Caco-2 (cell line): ENCODE results near the gene MYLK4. TPM values are rescaled to one million over a fixed set of nuclear protein-coding genes. Genes with fewer than 3 reads are reported as not detected.
A peak's percentile ranks its signal among the peaks of the same experiment; 100 is the strongest.

ENCODE experiments used
- BruUV-seq: library from RNA; stranded (reverse); fragments of 400-500 nt; replicated peaks from 2 replicates; lab custom pipeline; 2021; lab: Mats Ljungman, UMichigan
- CTCF ChIA-PET: fragments of 300-600 bp; sonication (Branson Sonifier 250); formaldehyde crosslinking; loops from one replicate; lab custom pipeline; 2022; ENCODE audit warnings: antibody characterized with exemption; lab: Charles Lee
- POLR2A ChIA-PET: fragments of 300-600 bp; sonication (Branson Sonifier 250); formaldehyde crosslinking; loops from one replicate; lab custom pipeline; 2022; ENCODE audit warnings: antibody characterized with exemption; lab: Charles Lee
- DNase-seq, 2 experiments: peaks; one replicate each; pipeline versions ENCODE4 v3.0.0 to v3.0.0-alpha.2; 2020 to 2022
- H3K27me3 ChIP-seq: replicated peaks from 2 replicates; pipeline ENCODE4 v1.6.0; 2011; ENCODE audit warnings: low read length; ENCODE audit not compliant: control insufficient read depth, insufficient read depth
- H3K36me3 ChIP-seq: 2 replicates; pipeline ENCODE4 v1.5.1; 2011; ENCODE audit warnings: low read length; ENCODE audit not compliant: control insufficient read depth, insufficient read depth
- H3K4me1 ChIP-seq: fragments of 250-450 bp; sonication (Bioruptor Pico); 2 replicates; pipeline ENCODE4 v1.5.1; 2020; ENCODE audit warnings: mild to moderate bottlenecking
- H3K4me3 ChIP-seq: 2 replicates; pipeline ENCODE4 v1.5.1; 2011; ENCODE audit warnings: low read depth, mild to moderate bottlenecking, control low read depth, low read length
- H3K9me3 ChIP-seq: fragments of 250-450 bp; sonication (Bioruptor Pico); 2 replicates; pipeline ENCODE4 v1.5.1; 2020; ENCODE audit warnings: mild to moderate bottlenecking, moderate library complexity
- H3K27ac Mint-ChIP-seq: one replicate; pipeline ENCODE4 v1.8.0; 2022; ENCODE audit warnings: mixed read lengths; ENCODE audit not compliant: unreplicated experiment
- H3K27me3 Mint-ChIP-seq: one replicate; pipeline ENCODE4 v1.8.0; 2022; ENCODE audit warnings: mixed read lengths; ENCODE audit not compliant: insufficient read depth, unreplicated experiment
- H3K36me3 Mint-ChIP-seq: one replicate; pipeline ENCODE4 v1.8.0; 2022; ENCODE audit warnings: mild to moderate bottlenecking, mixed read lengths; ENCODE audit not compliant: insufficient read depth, unreplicated experiment
- H3K4me1 Mint-ChIP-seq: one replicate; pipeline ENCODE4 v1.8.0; 2022; ENCODE audit warnings: low read depth, mixed read lengths; ENCODE audit not compliant: unreplicated experiment
- H3K4me3 Mint-ChIP-seq: one replicate; pipeline ENCODE4 v1.8.0; 2022; ENCODE audit warnings: mild to moderate bottlenecking, moderate library complexity, mixed read lengths; ENCODE audit not compliant: unreplicated experiment
- H3K9me3 Mint-ChIP-seq: one replicate; pipeline ENCODE4 v1.8.0; 2022; ENCODE audit warnings: mixed read lengths; ENCODE audit not compliant: unreplicated experiment
- CTCF ChIP-seq, 2 experiments: fragments of 200-600 bp in 1 of 2; IDR thresholded peaks; 1 replicate in 1 of 2; 2 replicates in 1 of 2; pipeline versions ENCODE4 v1.5.1 to v1.8.0; 2011 to 2022; ENCODE audit warnings: antibody characterized with exemption in 1 of 2, control low read depth in 1 of 2, inconsistent platforms in 1 of 2, low read depth in 1 of 2, low read length in 1 of 2, mild to moderate bottlenecking in 1 of 2, moderate library complexity in 1 of 2; ENCODE audit not compliant: insufficient read depth in 1 of 2, severe bottlenecking in 1 of 2, unreplicated experiment in 1 of 2
- intact Hi-C: fragments of 100-400 bp; cut with micrococcal nuclease; formaldehyde crosslinking; loops from one replicate; pipeline ENCODE4 v1.10.0; 2022; ENCODE audit not compliant: unreplicated experiment
- total RNA-seq: library from RNA; stranded (reverse); gene quantifications from 2 replicates; pipeline ENCODE4 v1.2.3, GENCODE V29; 2022

Gene MYLK4
- total RNA-seq, 1 experiment from 2014 or later = 0.75 TPM

GRCh38 chr6:2715737-2716136 lies 35.0 kb downstream of the MYLK4 start:
- Mint-ChIP-seq H3K4me3 (no peak overlapping the region), H3K9me3 (peaks cover 13% of the 10 kb centered on the region), H3K4me1 (no peaks in the 10 kb centered on the region), H3K36me3 (no peaks in the 10 kb centered on the region), H3K27ac (no peak overlapping the region), H3K27me3 (no peaks in the 10 kb centered on the region)
- 0 out of 2 replicates have a peak, but pooled peaks cover 3% of the 10 kb centered on the region for H3K9me3 ChIP-seq
- H3K4me1 ChIP-seq = peaks cover 13% of the 10 kb centered on the region
- no peaks in the 10 kb centered on the region; the same call in 1 of the 2 replicates for H3K36me3 ChIP-seq
- intact Hi-C loops = no loop called here
- no TSS peak for BruUV-seq
- H3K27me3 ChIP-seq = no peaks in the 10 kb centered on the region; the same call in 1 of the 2 replicates
- DNase-seq = peak; percentile 24 to 53
- no peak overlapping the region for H3K4me3 ChIP-seq
- POLR2A ChIA-PET = no interaction called here
- no peak for TF ChIP-seq CTCF (IDR thresholded peaks at IDR 0.05; ENCODE audit: insufficient read depth in 1 of 2, low read depth in 1 of 2, low read length in 1 of 2, severe bottlenecking in 1 of 2, unreplicated experiment in 1 of 2)
- CTCF ChIA-PET = interaction anchor here (0.6 to 1.3 kb wide), 2 partner anchors 11 to 81 kb away, joined by 3 read pairs; no protein-coding TSS in a partner anchor

DNA sequence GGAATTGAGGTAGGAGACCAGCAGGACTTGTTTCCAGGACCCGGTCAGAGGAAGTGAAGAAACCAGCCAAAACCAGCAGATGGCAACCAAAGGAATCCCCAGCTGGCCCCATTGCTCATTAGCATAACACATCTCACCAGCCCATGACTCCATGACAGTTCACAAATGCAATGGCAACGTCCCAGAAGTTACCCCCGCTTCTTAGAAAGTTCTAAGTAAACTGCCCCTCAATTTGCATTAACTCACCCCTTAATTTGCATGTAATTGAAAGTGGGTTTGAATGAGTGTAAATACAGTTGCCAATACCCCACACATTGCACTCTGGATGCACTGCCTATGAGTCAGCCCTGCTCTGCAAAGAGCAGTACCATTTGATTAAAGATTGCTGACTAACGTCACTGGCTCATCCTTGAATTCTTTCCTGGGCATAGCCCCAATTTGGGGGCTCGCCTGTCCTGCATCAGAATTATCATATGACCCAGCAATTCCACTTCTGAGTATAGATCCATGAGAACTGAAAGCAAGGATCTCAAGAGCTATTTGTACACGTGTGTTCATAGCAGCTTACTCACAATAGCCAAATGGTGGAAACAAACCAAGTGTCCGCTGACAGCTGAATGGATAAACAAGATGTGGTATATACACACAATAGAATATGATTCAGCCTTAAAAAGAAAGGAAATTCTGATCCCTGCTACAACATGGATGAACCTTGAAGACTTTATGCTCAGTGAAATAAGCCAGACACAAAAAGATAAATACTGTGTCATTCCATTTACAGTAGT lies 36.4 kb downstream of the MYLK4 start:
- POLR2A ChIA-PET = no interaction called here

More for the DNA sequence above, 36.4 kb downstream of the MYLK4 start:
- H3K27me3 ChIP-seq = no peaks in the 10 kb centered on the region; the same call in 1 of the 2 replicates
- no peak for TF ChIP-seq CTCF (IDR thresholded peaks at IDR 0.05; ENCODE audit: insufficient read depth in 1 of 2, low read depth in 1 of 2, low read length in 1 of 2, severe bottlenecking in 1 of 2, unreplicated experiment in 1 of 2)
- H3K9me3 Mint-ChIP-seq = peaks cover 25% of the 10 kb centered on the region
- H3K4me3 ChIP-seq = no peak overlapping the region
- no peak for DNase-seq
- H3K4me3 Mint-ChIP-seq = no peak overlapping the region
- H3K9me3 ChIP-seq = peaks cover 9% of the 10 kb centered on the region; the same call in 1 of the 2 replicates
- BruUV-seq = no TSS peak
- no peaks in the 10 kb centered on the region for H3K4me1 Mint-ChIP-seq
- CTCF ChIA-PET = no interaction called here
- H3K4me1 ChIP-seq = peaks cover 13% of the 10 kb centered on the region
- H3K27ac Mint-ChIP-seq = peak overlapping the region; percentile 25
- H3K36me3 Mint-ChIP-seq = no peaks in the 10 kb centered on the region
- no peaks in the 10 kb centered on the region for H3K27me3 Mint-ChIP-seq
- intact Hi-C loops = no loop called here
- H3K36me3 ChIP-seq = no peaks in the 10 kb centered on the region; the same call in 1 of the 2 replicates
